Stimulated activated memory B cell treated with anti-CD40 and anti-IgM and Interleukin-4, amounts not matched to agents 10 μg/mL and 1 μg/mL and 100 μg/mL, for 72 hours (primary cell): ENCODE results near the gene CPTP.
A peak's percentile ranks its signal among the peaks of the same experiment; 100 is the strongest.

Source experiments
- ATAC-seq: fragments of 150-1000 bp; cut with Tn5 transposase; 2 replicates; pipeline ENCODE4 v1.10.0; 2021
- H3K27ac Mint-ChIP-seq: one replicate; pipeline ENCODE4 v1.8.0; 2022; ENCODE audit warnings: mild to moderate bottlenecking, mixed read lengths
- H3K27me3 Mint-ChIP-seq: one replicate; pipeline ENCODE4 v1.8.0; 2022; ENCODE audit warnings: mixed read lengths
- H3K36me3 Mint-ChIP-seq: one replicate; pipeline ENCODE4 v1.8.0; 2022; ENCODE audit warnings: mixed read lengths
- H3K4me1 Mint-ChIP-seq: one replicate; pipeline ENCODE4 v1.8.0; 2022; ENCODE audit warnings: mixed read lengths
- H3K4me3 Mint-ChIP-seq: one replicate; pipeline ENCODE4 v1.8.0; 2022; ENCODE audit warnings: mild to moderate bottlenecking, moderate library complexity, mixed read lengths
- H3K9me3 Mint-ChIP-seq: one replicate; pipeline ENCODE4 v1.8.0; 2022; ENCODE audit warnings: mixed read lengths

The CPTP gene

DNA sequence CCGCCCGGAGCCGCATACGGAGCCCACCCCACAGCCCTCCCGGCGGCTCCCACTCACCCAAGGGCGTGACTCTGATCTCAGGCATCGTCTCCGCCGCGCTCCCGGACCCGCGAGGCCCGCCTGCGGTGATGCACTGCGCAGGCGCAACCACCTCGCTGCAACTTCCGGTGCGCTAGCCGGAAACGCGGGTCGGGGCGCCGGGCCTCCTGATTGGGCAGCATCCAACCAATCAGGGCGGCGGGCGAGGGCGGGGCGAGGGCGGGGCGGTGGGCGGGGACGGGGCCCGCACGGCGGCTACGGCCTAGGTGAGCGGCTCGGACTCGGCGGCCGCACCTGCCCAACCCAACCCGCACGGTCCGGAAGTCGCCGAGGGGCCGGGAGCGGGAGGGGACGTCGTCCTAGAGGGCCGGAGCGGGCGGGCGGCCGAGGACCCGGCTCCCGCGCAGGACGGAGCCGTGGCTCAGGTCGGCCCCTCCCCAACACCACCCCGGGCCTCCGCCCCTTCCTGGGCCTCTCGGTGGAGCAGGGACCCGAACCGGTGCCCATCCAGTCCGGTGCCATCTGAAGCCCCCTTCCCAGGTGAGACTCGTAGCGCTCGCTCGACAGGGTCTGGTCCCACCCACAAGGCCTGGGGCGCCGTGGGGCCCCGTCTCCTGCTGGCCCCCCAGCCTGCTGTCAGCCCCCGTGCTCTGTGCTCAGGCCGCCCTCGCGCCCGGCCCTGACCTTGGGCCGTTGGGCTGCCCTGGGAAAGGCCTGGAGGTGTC is at the start of gene CPTP, which contains the start of gene INTS11:
CPTP (plus strand) TSS at position 279 of the 764 bp plus-strand sequence. CDS start 2,109 bp downstream, outside the sequence.
INTS11 (minus strand) TSS at position 137 of the 764 bp plus-strand sequence; CDS start at position 85, 52 bp downstream.
- Mint-ChIP-seq H3K4me3 (peak within 1 kb of the TSS; percentile 89), H3K9me3 (no peaks in the 10 kb centered on the region), H3K4me1 (peaks cover 63% of the 10 kb centered on the region), H3K27me3 (no peaks in the 10 kb centered on the region), H3K27ac (peak within 1 kb of the TSS; percentile 87), H3K36me3 (peaks cover 17% of the 10 kb centered on the region)
- ATAC-seq = peak; percentile 88

- ATAC-seq = no peak
- no peaks in the 10 kb centered on the region for H3K9me3 Mint-ChIP-seq
- H3K27me3 Mint-ChIP-seq = no peaks in the 10 kb centered on the region
- peak overlapping the region; percentile 51 for H3K27ac Mint-ChIP-seq
- H3K36me3 Mint-ChIP-seq = peaks cover 17% of the 10 kb centered on the region
- H3K4me1 Mint-ChIP-seq = peaks cover 32% of the 10 kb centered on the region
- H3K4me3 Mint-ChIP-seq = peak overlapping the region; percentile 73
Observed at GRCh38 chr1:1274931-1275431, 49.6 kb upstream of the CPTP start.

- Mint-ChIP-seq H3K9me3 (no peaks in the 10 kb centered on the region), H3K27me3 (no peaks in the 10 kb centered on the region), H3K4me3 (no peak overlapping the region), H3K4me1 (peaks cover 23% of the 10 kb centered on the region), H3K27ac (no peak overlapping the region), H3K36me3 (peaks cover 8% of the 10 kb centered on the region)
- no peak for ATAC-seq
Observed at GRCh38 chr1:1275836-1276235, 48.8 kb upstream of the CPTP start.

GRCh38 chr1:1278620-1279019 is 46.0 kb upstream of the CPTP start:
- H3K4me1 Mint-ChIP-seq = peaks cover 9% of the 10 kb centered on the region
- no peak overlapping the region for H3K27ac Mint-ChIP-seq
- peaks cover 6% of the 10 kb centered on the region for H3K27me3 Mint-ChIP-seq
- ATAC-seq = no peak
- H3K9me3 Mint-ChIP-seq = no peaks in the 10 kb centered on the region
- H3K4me3 Mint-ChIP-seq = no peak overlapping the region
- no peaks in the 10 kb centered on the region for H3K36me3 Mint-ChIP-seq

GRCh38 chr1:1279028-1279427 is 45.6 kb upstream of the CPTP start:
- ATAC-seq = no peak
- Mint-ChIP-seq H3K27me3 (peaks cover 10% of the 10 kb centered on the region), H3K4me1 (peaks cover 13% of the 10 kb centered on the region), H3K9me3 (no peaks in the 10 kb centered on the region), H3K4me3 (no peak overlapping the region), H3K36me3 (no peaks in the 10 kb centered on the region), H3K27ac (no peak overlapping the region)

DNA sequence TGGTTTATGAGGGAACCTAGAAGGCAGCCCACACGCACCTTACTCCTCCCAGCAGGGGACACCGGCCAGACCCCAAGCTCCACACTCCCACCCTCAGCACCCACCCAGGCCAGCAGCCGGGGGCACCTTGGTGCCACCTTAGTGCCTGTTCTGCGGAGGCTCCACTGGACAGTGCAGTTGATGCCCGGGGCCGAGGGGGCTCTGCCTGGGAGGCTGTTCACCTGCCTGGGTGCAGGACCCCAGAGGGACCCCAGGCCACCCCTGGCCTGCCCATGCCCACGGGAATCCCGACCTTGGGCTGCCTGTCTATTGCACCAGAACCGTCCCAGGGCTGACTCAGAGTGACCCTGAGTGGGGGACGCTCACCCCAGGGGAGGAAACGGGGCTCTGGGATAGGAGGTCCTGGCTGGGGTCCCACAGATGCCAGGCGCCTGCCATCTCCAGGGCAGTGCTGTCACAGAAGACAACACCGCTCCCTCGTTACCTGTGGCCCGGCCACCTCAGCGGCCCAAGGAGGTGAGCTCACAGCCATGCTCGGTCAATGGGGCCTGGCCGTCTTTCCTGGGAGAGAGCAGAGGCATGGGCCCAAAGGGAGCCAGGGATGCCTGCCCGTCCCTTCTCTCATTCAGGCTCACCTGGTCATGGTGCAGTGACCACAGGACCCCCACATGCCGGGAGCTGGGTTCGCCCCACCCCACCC is 43.7 kb upstream of the CPTP start:
- H3K36me3 Mint-ChIP-seq = no peaks in the 10 kb centered on the region
- peaks cover 11% of the 10 kb centered on the region for H3K27me3 Mint-ChIP-seq
- H3K4me3 Mint-ChIP-seq = no peak overlapping the region
- no peak for ATAC-seq
- no peaks in the 10 kb centered on the region for H3K9me3 Mint-ChIP-seq
- H3K27ac Mint-ChIP-seq = no peak overlapping the region
- H3K4me1 Mint-ChIP-seq = peaks cover 9% of the 10 kb centered on the region

GRCh38 chr1:1281533-1282321 is 42.9 kb upstream of the CPTP start:
- peaks cover 11% of the 10 kb centered on the region for H3K27me3 Mint-ChIP-seq
- H3K4me3 Mint-ChIP-seq = no peak overlapping the region
- H3K27ac Mint-ChIP-seq = no peak overlapping the region
- no peaks in the 10 kb centered on the region for H3K36me3 Mint-ChIP-seq
- H3K4me1 Mint-ChIP-seq = peaks cover 9% of the 10 kb centered on the region
- ATAC-seq = no peak
- H3K9me3 Mint-ChIP-seq = no peaks in the 10 kb centered on the region

DNA sequence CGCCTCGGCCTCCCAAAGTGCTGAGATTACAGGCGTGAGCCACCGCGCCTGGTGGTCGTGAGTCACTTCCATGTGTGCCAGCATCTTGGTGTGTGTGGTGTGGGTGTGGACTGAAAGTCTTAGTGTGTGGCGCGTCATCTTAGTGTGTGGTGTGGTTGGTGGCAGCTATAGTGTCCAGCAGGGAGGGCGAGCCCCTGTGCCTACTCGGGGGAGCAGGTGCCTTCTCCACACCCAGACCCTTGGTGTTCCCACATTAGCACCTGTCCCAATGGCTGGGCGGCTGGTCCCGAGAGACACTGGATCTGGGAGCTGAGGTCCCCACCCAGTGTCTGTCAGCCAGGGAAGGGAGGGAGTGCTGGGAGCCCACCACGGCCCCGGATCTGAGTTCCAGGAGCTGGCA is 41.6 kb upstream of the CPTP start:
- H3K36me3 Mint-ChIP-seq = no peaks in the 10 kb centered on the region
- ATAC-seq = no peak
- H3K9me3 Mint-ChIP-seq = no peaks in the 10 kb centered on the region
- H3K4me1 Mint-ChIP-seq = peaks cover 9% of the 10 kb centered on the region
- H3K27ac Mint-ChIP-seq = no peak overlapping the region
- peaks cover 11% of the 10 kb centered on the region for H3K27me3 Mint-ChIP-seq
- no peak overlapping the region for H3K4me3 Mint-ChIP-seq

- no peak for ATAC-seq
- no peaks in the 10 kb centered on the region for H3K9me3 Mint-ChIP-seq
- peak overlapping the region; percentile 66 for H3K27ac Mint-ChIP-seq
- H3K27me3 Mint-ChIP-seq = peaks cover 11% of the 10 kb centered on the region
- no peaks in the 10 kb centered on the region for H3K36me3 Mint-ChIP-seq
- H3K4me1 Mint-ChIP-seq = peaks cover 9% of the 10 kb centered on the region
- H3K4me3 Mint-ChIP-seq = no peak overlapping the region
Observed at GRCh38 chr1:1283821-1284220, 40.8 kb upstream of the CPTP start.

DNA sequence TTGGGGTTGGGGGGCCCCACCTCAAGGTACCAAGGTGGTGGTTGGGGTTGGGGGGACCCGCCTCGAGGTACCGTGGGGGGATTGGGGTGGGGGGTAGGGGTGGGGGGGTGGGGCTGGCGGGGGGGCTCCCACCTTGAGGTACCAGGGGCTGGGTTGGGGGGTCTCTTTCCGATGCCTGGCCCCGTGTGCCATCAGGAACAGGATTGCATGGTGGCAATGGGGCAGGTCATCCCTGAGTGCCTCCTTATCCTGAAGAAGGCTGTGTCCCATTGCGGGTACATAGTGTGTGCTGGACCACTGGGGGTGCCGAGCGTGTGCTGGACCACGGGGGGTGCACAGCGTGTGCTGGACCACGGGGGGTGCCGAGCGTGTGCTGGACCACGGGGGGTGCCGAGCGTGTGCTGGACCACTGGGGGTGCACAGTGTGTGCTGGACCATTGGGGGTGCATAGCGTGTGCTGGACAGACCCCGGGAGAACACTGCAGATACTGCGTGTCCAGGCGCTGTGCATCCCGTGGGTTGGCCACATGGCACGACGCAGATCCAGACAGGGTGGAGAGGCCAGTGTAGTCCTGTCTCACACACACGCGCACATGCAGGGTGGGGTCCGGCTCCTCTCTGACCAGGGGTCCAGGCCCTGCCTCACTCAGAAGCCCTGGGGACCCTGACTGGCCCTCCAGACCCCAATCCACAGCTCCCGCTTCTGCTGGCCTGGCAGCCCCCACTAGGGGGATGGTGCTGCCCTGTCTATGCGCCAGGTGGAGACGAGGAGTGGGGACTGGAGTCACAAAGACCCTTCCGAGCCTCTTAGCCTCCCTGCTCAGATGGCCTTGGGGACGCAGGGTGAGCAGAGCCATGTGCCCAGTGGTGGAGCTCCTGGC is 40.1 kb upstream of the CPTP start:
- Mint-ChIP-seq H3K27me3 (peaks cover 11% of the 10 kb centered on the region), H3K4me3 (no peak overlapping the region), H3K27ac (peak overlapping the region; percentile 66), H3K4me1 (peaks cover 9% of the 10 kb centered on the region), H3K36me3 (no peaks in the 10 kb centered on the region), H3K9me3 (no peaks in the 10 kb centered on the region)
- ATAC-seq = no peak

GRCh38 chr1:1285102-1285571 is 39.5 kb upstream of the CPTP start:
- H3K4me3 Mint-ChIP-seq = no peak overlapping the region
- H3K9me3 Mint-ChIP-seq = no peaks in the 10 kb centered on the region
- no peak for ATAC-seq
- H3K4me1 Mint-ChIP-seq = peaks cover 12% of the 10 kb centered on the region
- H3K36me3 Mint-ChIP-seq = no peaks in the 10 kb centered on the region
- no peak overlapping the region for H3K27ac Mint-ChIP-seq
- peaks cover 11% of the 10 kb centered on the region for H3K27me3 Mint-ChIP-seq

- no peak overlapping the region for H3K4me3 Mint-ChIP-seq
Observed at GRCh38 chr1:1285611-1286311, 38.8 kb upstream of the CPTP start.

DNA sequence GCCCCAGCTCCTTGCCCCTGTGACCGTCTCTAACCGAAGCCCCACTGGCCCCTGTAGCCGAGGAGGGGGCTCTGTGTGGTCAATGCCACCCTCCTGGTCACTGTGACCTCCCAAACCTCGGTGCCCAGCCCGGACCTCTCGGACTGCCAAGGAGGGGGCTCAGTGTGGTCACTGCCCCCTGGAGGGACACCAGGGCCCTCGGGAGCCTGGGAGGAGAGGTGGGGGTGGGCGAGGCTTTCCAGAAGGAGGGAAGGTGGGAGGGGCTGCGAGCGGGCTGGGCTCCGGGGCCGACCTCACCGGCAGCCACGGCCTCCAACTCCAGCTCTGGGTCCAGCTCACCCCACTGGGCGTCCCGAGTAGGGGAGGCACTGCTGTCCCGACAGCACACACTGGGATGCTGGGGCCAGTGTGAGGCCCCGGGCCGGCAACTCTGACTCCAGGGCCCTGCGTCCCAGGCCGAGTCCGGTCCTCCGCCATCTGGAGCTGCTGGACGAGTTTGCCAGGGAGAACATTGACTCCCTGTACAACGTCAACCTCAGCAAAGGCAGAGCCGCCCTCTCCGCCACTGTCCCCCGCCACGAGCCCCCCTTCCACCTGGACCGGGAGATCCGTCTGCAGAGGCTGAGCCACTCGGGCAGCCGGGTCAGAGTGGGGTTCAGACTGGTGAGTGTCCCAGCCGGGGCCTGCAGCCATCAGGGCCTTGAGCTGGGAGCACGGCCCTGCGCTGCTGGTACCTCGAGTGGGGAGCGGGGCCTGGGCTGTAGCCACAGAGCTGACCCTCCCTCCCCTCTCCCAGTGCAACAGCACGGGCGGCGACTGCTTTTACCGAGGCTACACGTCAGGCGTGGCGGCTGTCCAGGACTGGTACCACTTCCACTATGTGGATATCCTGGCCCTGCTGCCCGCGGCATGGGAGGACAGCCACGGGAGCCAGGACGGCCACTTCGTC is 38.0 kb upstream of the CPTP start:
- Mint-ChIP-seq H3K4me1 (peaks cover 19% of the 10 kb centered on the region), H3K27ac (no peak overlapping the region), H3K36me3 (no peaks in the 10 kb centered on the region), H3K4me3 (no peak overlapping the region), H3K27me3 (peaks cover 11% of the 10 kb centered on the region), H3K9me3 (no peaks in the 10 kb centered on the region)
- peak; percentile 4 for ATAC-seq

More at GRCh38 chr1:1285611-1286311, 38.8 kb upstream of the CPTP start:
- Mint-ChIP-seq H3K27ac (no peak overlapping the region), H3K9me3 (no peaks in the 10 kb centered on the region), H3K27me3 (peaks cover 11% of the 10 kb centered on the region), H3K36me3 (no peaks in the 10 kb centered on the region), H3K4me1 (peaks cover 17% of the 10 kb centered on the region)
- ATAC-seq = no peak
